Measurements from ENCODE around the gene PARP6. TPM values are rescaled to one million over a fixed set of nuclear protein-coding genes. Genes with fewer than 3 reads are reported as not detected.

The PARP6 gene
- total and polyA plus RNA-seq, 2 of the 8 experiments (the other 6 are each of a cell fraction or from before 2014, with no cell fraction given): 39.8 to 45.3 TPM

DNA sequence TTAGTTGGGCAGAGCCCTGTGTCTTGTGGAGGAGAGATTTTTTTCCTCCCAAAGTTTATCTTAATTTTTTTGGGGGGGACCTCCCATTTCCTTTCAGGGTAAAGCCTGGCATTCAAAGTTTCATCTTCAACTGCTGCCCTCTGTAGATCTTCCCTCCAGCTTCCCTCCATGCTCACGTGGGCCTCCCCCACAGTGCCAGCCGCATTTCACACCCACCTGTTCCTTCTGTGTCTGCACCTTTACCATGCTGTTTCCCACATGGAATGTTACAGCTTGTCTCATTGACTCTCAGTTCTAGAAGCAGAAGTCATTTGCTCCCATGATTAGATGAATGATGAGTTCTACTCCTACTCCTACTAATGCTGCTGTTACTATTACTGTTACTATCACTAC is 41.1 kb upstream of the PARP6 start:
- H3K4ac ChIP-seq (replicated peaks; ENCODE audit: insufficient read length, low read depth, low read length): no peak overlapping the region
- no peak overlapping the region for H2BK20ac ChIP-seq (ENCODE audit: low read length)
- no peak overlapping the region for H4K91ac ChIP-seq (replicated peaks; ENCODE audit: insufficient read length, low read length)
- no peak overlapping the region for H4K8ac ChIP-seq (ENCODE audit: extremely low read depth, insufficient read depth, low read length)
- H2BK12ac ChIP-seq (ENCODE audit: low read depth, low read length): no peak overlapping the region
- H3K27ac ChIP-seq (ENCODE audit: low read depth, low read length): no peak overlapping the region
- H3K9me3 ChIP-seq (ENCODE audit: insufficient read depth in 2 of 2, low read depth in 1 of 2, low read length in 1 of 2): no peaks in the 10 kb centered on the region
- FAIRE-seq (no peak), DNase-seq (ENCODE audit: low read depth in 1 of 2, low spot score in 2 of 2) (no peak)
- 70% methylated on average over 2 of the region's 2 CpGs; no CpG with 5 or more reads in 1 of the 2 experiments for WGBS, 2 experiments (ENCODE audit: extremely low coverage in 1 of 2, insufficient coverage in 1 of 2, insufficient read length in 1 of 2, insufficient replicate concordance in 2 of 2, low coverage in 1 of 2, low lambda C conversion rate in 2 of 2, missing lambda C conversion rate in 1 of 2)
- no peaks in the 10 kb centered on the region for H3K79me1 ChIP-seq (ENCODE audit: low read depth, low read length)
- no peak overlapping the region for H2AFZ ChIP-seq (ENCODE audit: low read length)
- H2BK120ac ChIP-seq (replicated peaks; ENCODE audit: low read depth, low read length): no peak overlapping the region
- no peak overlapping the region for H3K23ac ChIP-seq (ENCODE audit: insufficient read length)
- no peak overlapping the region for H3K4me2 ChIP-seq (ENCODE audit: insufficient read depth in 1 of 2, low read depth in 2 of 2, low read length in 2 of 2)
- POLR2A ChIA-PET (ENCODE audit: partially characterized antibody): no interaction called here
- H4K5ac ChIP-seq (ENCODE audit: insufficient read length, low read depth, low read length): no peak overlapping the region
- H3K18ac ChIP-seq (ENCODE audit: extremely low read depth, low read length): no peak overlapping the region
- no peaks in the 10 kb centered on the region for H4K20me1 ChIP-seq (replicated peaks in 1 of 2; ENCODE audit: control insufficient read depth in 1 of 2, insufficient read depth in 2 of 2, low read length in 2 of 2)
- H2AK5ac ChIP-seq (ENCODE audit: low read depth, low read length): no peak overlapping the region
- no peak overlapping the region for H3K9ac ChIP-seq (replicated peaks in 1 of 4; ENCODE audit: extremely low read depth in 1 of 4, low read depth in 3 of 4, low read length in 3 of 4)
- H3K4me3 ChIP-seq (ENCODE audit: extremely low read depth in 1 of 4, insufficient read depth in 2 of 4, low read depth in 3 of 4, low read length in 4 of 4): no peak overlapping the region
- no peak overlapping the region for H3K56ac ChIP-seq (replicated peaks; ENCODE audit: insufficient read length, low read depth, low read length)
- H3K4me1 ChIP-seq (replicated peaks in 1 of 4; ENCODE audit: control insufficient read depth in 3 of 4, insufficient read depth in 4 of 4, low read length in 3 of 4): no peaks in the 10 kb centered on the region
- no peak for TF ChIP-seq ASH2L (IDR thresholded peaks at IDR 0.05; ENCODE audit: low read length)
- TF ChIP-seq CREB1 (IDR thresholded peaks at IDR 0.05): no peak
- TF ChIP-seq, protein P1, sequence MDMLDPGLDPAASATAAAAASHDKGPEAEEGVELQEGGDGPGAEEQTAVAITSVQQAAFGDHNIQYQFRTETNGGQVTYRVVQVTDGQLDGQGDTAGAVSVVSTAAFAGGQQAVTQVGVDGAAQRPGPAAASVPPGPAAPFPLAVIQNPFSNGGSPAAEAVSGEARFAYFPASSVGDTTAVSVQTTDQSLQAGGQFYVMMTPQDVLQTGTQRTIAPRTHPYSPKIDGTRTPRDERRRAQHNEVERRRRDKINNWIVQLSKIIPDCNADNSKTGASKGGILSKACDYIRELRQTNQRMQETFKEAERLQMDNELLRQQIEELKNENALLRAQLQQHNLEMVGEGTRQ (IDR thresholded peaks at IDR 0.05; ENCODE audit: low read length): no peak
- no peak for TF ChIP-seq KDM1A (IDR thresholded peaks at IDR 0.05; ENCODE audit: borderline replicate concordance, low read length)
- no peak for TF ChIP-seq POU5F1 (IDR thresholded peaks at IDR 0.05; ENCODE audit: low read depth, low read length)
- TF ChIP-seq BACH1 (IDR thresholded peaks at IDR 0.05; ENCODE audit: low read length): no peak
- TF ChIP-seq EP300 (IDR thresholded peaks at IDR 0.05; ENCODE audit: borderline replicate concordance in 1 of 2, low read depth in 2 of 2, low read length in 2 of 2): no peak
- TF ChIP-seq BCL11A (IDR thresholded peaks at IDR 0.05; ENCODE audit: low read depth in 2 of 2, low read length in 2 of 2): no peak
- TF ChIP-seq PHF8 (conservative IDR thresholded peaks at IDR 0.05; ENCODE audit: low read depth, low read length): no peak
- TF ChIP-seq, protein P2, sequence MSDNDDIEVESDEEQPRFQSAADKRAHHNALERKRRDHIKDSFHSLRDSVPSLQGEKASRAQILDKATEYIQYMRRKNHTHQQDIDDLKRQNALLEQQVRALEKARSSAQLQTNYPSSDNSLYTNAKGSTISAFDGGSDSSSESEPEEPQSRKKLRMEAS (IDR thresholded peaks at IDR 0.05): no peak
- TF ChIP-seq SUZ12 (IDR thresholded peaks at IDR 0.05; ENCODE audit: low read length): no peak
- no peak for TF ChIP-seq RXRA (IDR thresholded peaks at IDR 0.05; ENCODE audit: insufficient read depth, low read depth, low read length)
- no peaks in the 10 kb centered on the region for H3K79me2 ChIP-seq (ENCODE audit: control insufficient read depth in 1 of 2, insufficient read depth in 2 of 2, low read length in 2 of 2)
- H3K23me2 ChIP-seq (ENCODE audit: low read depth, low read length): no peaks in the 10 kb centered on the region
- H2BK15ac ChIP-seq (ENCODE audit: low read length): no peak overlapping the region
- H3K36me3 ChIP-seq (ENCODE audit: control insufficient read depth in 2 of 4, insufficient read depth in 4 of 4, low read length in 3 of 4): no peaks in the 10 kb centered on the region
- H2BK5ac ChIP-seq (ENCODE audit: low read depth, low read length): no peak overlapping the region
- CTCF ChIA-PET (ENCODE audit: partially characterized antibody): interaction anchor here (0.6 to 4.6 kb wide), 20 partner anchors 9 to 386 kb away, joined by 3 to 30 read pairs (median 4); no protein-coding TSS in a partner anchor
- peaks cover 3 to 15% (median 10%) of the 10 kb centered on the region in 4 experiments; a peak in 6 of 7 replicates for H3K27me3 ChIP-seq (replicated peaks in 1 of 4; ENCODE audit: control insufficient read depth in 3 of 4, extremely low read depth in 1 of 4, insufficient read depth in 3 of 4, low read length in 3 of 4)
- no peak overlapping the region for H3K14ac ChIP-seq (ENCODE audit: insufficient read length)

Data from H1 (cell line).